WTC11 (cell line): ENCODE results near the gene PZP. TPM values are rescaled to one million over a fixed set of nuclear protein-coding genes. Genes with fewer than 3 reads are reported as not detected.

Experiments used
- ATAC-seq: fragments of 200-7000 bp; cut with Tn5 transposase; 2 replicates; pipeline ENCODE4 v1.10.0; 2021; ENCODE audit warnings: mild to moderate bottlenecking, moderate library complexity
- CTCF ChIA-PET: fragments of 300-600 bp; sonication (Branson Sonifier 250); formaldehyde crosslinking; loops from one replicate; lab custom pipeline; 2021; ENCODE audit warnings: antibody characterized with exemption; lab: Charles Lee
- POLR2A ChIA-PET: fragments of 350-600 bp; sonication (Branson Sonifier 250); formaldehyde crosslinking; loops from one replicate; lab custom pipeline; 2021; ENCODE audit warnings: antibody characterized with exemption; lab: Charles Lee
- DNase-seq: peaks from one replicate; pipeline ENCODE4 v3.0.0; 2021; ENCODE audit warnings: low spot score
- H3K27ac Mint-ChIP-seq: 2 replicates; pipeline ENCODE4 v1.8.0; 2021; ENCODE audit warnings: mixed read lengths
- H3K27me3 Mint-ChIP-seq: 2 replicates; pipeline ENCODE4 v1.8.0; 2021; ENCODE audit warnings: low read depth, mild to moderate bottlenecking, moderate library complexity, mixed read lengths
- H3K36me3 Mint-ChIP-seq: 2 replicates; pipeline ENCODE4 v1.8.0; 2021; ENCODE audit warnings: mixed read lengths
- H3K4me1 Mint-ChIP-seq: 2 replicates; pipeline ENCODE4 v1.8.0; 2022; ENCODE audit warnings: mixed read lengths
- H3K4me3 Mint-ChIP-seq: 2 replicates; pipeline ENCODE4 v1.8.0; 2021; ENCODE audit warnings: mild to moderate bottlenecking, moderate library complexity, mixed read lengths
- H3K9me3 Mint-ChIP-seq: 2 replicates; pipeline ENCODE4 v1.8.0; 2021; ENCODE audit warnings: mixed read lengths
- ATF1 ChIP-seq: sonication (generic); formaldehyde crosslinking; IDR thresholded peaks from 2 replicates; pipeline ENCODE4 v1.8.1; 2023; ENCODE audit warnings: mild to moderate bottlenecking, moderate library complexity, missing genetic modification reagents
- ATF2 ChIP-seq: sonication (generic); formaldehyde crosslinking; IDR thresholded peaks from 2 replicates; pipeline ENCODE4 v1.8.1; 2022; ENCODE audit warnings: low read depth, missing genetic modification reagents, borderline replicate concordance
- CREB1 ChIP-seq: sonication (generic); formaldehyde crosslinking; IDR thresholded peaks from 2 replicates; pipeline ENCODE4 v1.8.0; 2023; ENCODE audit warnings: mild to moderate bottlenecking, missing genetic modification reagents
- E2F4 ChIP-seq: sonication (generic); formaldehyde crosslinking; IDR thresholded peaks from 2 replicates; pipeline ENCODE4 v1.8.1; 2022; ENCODE audit warnings: low read depth, mild to moderate bottlenecking, moderate library complexity, missing genetic modification reagents, borderline replicate concordance
- E2F5 ChIP-seq: sonication (generic); formaldehyde crosslinking; IDR thresholded peaks from 2 replicates; pipeline ENCODE4 v1.8.1; 2022; ENCODE audit warnings: mild to moderate bottlenecking, moderate library complexity, missing genetic modification reagents
- ESRRA ChIP-seq: sonication (generic); formaldehyde crosslinking; IDR thresholded peaks from 2 replicates; pipeline ENCODE4 v1.8.1; 2022; ENCODE audit warnings: mild to moderate bottlenecking, missing genetic modification reagents, borderline replicate concordance
- GTF2I ChIP-seq: fragments of 250-450 bp; sonication (Bioruptor Pico); conservative IDR thresholded peaks from 2 replicates; pipeline ENCODE4 v1.4.0; 2021; ENCODE audit warnings: mild to moderate bottlenecking
- HMGA2 ChIP-seq: fragments of 250-450 bp; sonication (Bioruptor Pico); IDR thresholded peaks from 2 replicates; pipeline ENCODE4 v1.4.0; 2021; ENCODE audit warnings: mild to moderate bottlenecking, moderate library complexity
- MAX ChIP-seq: sonication (generic); formaldehyde crosslinking; IDR thresholded peaks from 2 replicates; pipeline ENCODE4 v1.8.0; 2022; ENCODE audit warnings: mild to moderate bottlenecking, missing genetic modification reagents
- NFE2L1 ChIP-seq: sonication (generic); formaldehyde crosslinking; IDR thresholded peaks from 2 replicates; pipeline ENCODE4 v1.8.1; 2023; ENCODE audit warnings: missing genetic modification reagents
- NR3C1 ChIP-seq: sonication (generic); formaldehyde crosslinking; conservative IDR thresholded peaks from 2 replicates; pipeline ENCODE4 v1.8.1; 2023; ENCODE audit warnings: low read depth, mild to moderate bottlenecking, missing genetic modification reagents
- STAT6 ChIP-seq: sonication (generic); formaldehyde crosslinking; conservative IDR thresholded peaks from 2 replicates; pipeline ENCODE4 v1.8.1; 2023; ENCODE audit warnings: mild to moderate bottlenecking, low read depth, missing genetic modification reagents, moderate library complexity
- TCF7 ChIP-seq: sonication (generic); formaldehyde crosslinking; IDR thresholded peaks from 2 replicates; pipeline ENCODE4 v1.8.0; 2022; ENCODE audit warnings: mild to moderate bottlenecking, low read depth, missing genetic modification reagents, moderate library complexity
- TP53 ChIP-seq: sonication (generic); formaldehyde crosslinking; IDR thresholded peaks from 2 replicates; pipeline ENCODE4 v1.8.1; 2023; ENCODE audit warnings: mild to moderate bottlenecking, missing genetic modification reagents
- USF1 ChIP-seq: sonication (generic); formaldehyde crosslinking; IDR thresholded peaks from 2 replicates; pipeline ENCODE4 v1.8.0; 2022; ENCODE audit warnings: mild to moderate bottlenecking, missing genetic modification reagents
- ZNF263 ChIP-seq: sonication (generic); formaldehyde crosslinking; IDR thresholded peaks from 2 replicates; pipeline ENCODE4 v1.8.1; 2022; ENCODE audit warnings: low read depth, mild to moderate bottlenecking, moderate library complexity, missing genetic modification reagents
- ZNF281 ChIP-seq: sonication (generic); formaldehyde crosslinking; IDR thresholded peaks from 2 replicates; pipeline ENCODE4 v1.8.0; 2023; ENCODE audit warnings: mild to moderate bottlenecking, missing genetic modification reagents
- ZNF671 ChIP-seq: fragments of 250-450 bp; sonication (Bioruptor Pico); IDR thresholded peaks from 2 replicates; pipeline ENCODE4 v1.8.0; 2021; ENCODE audit warnings: mild to moderate bottlenecking
- total RNA-seq: library from RNA; stranded (reverse); gene quantifications from 3 replicates; pipeline ENCODE4 v1.2.3, GENCODE V29; 2021

The PZP gene
- total RNA-seq, 1 experiment from 2014 or later, result 0.15 TPM

GRCh38 chr12:9204380-9204779, 3.8 kb downstream of the PZP start:
- Mint-ChIP-seq H3K27ac (no peak overlapping the region), H3K4me3 (no peak overlapping the region), H3K27me3 (no peaks in the 10 kb centered on the region), H3K9me3 (no peaks in the 10 kb centered on the region), H3K36me3 (no peaks in the 10 kb centered on the region), H3K4me1 (no peaks in the 10 kb centered on the region)
- ATAC-seq (no peak), DNase-seq (no peak)
- CTCF ChIA-PET, result no interaction called here
- no peak for TF ChIP-seq NFE2L1 (CRISPR knock-in tag)
- POLR2A ChIA-PET, result no interaction called here

- ChIA-PET POLR2A (no interaction called here), CTCF (no interaction called here)
- H3K4me3 Mint-ChIP-seq, result no peak overlapping the region
- ATAC-seq (no peak), DNase-seq (no peak)
- no peaks in the 10 kb centered on the region for H3K36me3 Mint-ChIP-seq
- H3K27ac Mint-ChIP-seq, result no peak overlapping the region
- TF ChIP-seq TP53 (CRISPR knock-in tag) (no peak), ZNF263 (CRISPR knock-in tag) (no peak), TCF7 (CRISPR knock-in tag) (no peak), HMGA2 (CRISPR knock-in tag) (peak; percentile 49; the same call in 1 of the 2 replicates), USF1 (no peak), ZNF281 (CRISPR knock-in tag) (no peak), GTF2I (CRISPR knock-in tag) (no peak), ESRRA (no peak)
- peaks cover 5% of the 10 kb centered on the region; the same call in 1 of the 2 replicates for H3K9me3 Mint-ChIP-seq
- H3K4me1 Mint-ChIP-seq, result no peaks in the 10 kb centered on the region
- no peaks in the 10 kb centered on the region for H3K27me3 Mint-ChIP-seq
Observed at GRCh38 chr12:9198012-9198411, 10.2 kb downstream of the PZP start.

- ChIA-PET POLR2A (no interaction called here), CTCF (no interaction called here)
- no peak for DNase-seq
- H3K4me3 Mint-ChIP-seq, result no peak overlapping the region
- TF ChIP-seq NR3C1 (CRISPR knock-in tag) (no peak), MAX (CRISPR knock-in tag) (no peak), CREB1 (CRISPR knock-in tag) (no peak)
- peaks cover 7% of the 10 kb centered on the region for H3K36me3 Mint-ChIP-seq
- H3K4me1 Mint-ChIP-seq, result no peaks in the 10 kb centered on the region
- H3K9me3 Mint-ChIP-seq, result peaks cover 13% of the 10 kb centered on the region
- no peaks in the 10 kb centered on the region; the same call in none of the 2 replicates for H3K27me3 Mint-ChIP-seq
- no peak overlapping the region for H3K27ac Mint-ChIP-seq
- ATAC-seq, result no peak
Observed at GRCh38 chr12:9184276-9184675, 23.9 kb downstream of the PZP start.

GRCh38 chr12:9180810-9181209, 27.4 kb downstream of the PZP start:
- TF ChIP-seq E2F4, result no peak
- ChIA-PET POLR2A (no interaction called here), CTCF (no interaction called here)
- Mint-ChIP-seq H3K27me3 (no peaks in the 10 kb centered on the region; the same call in 1 of the 2 replicates), H3K9me3 (peaks cover 9% of the 10 kb centered on the region), H3K4me3 (no peak overlapping the region), H3K4me1 (no peaks in the 10 kb centered on the region), H3K27ac (no peak overlapping the region), H3K36me3 (no peaks in the 10 kb centered on the region)
- DNase-seq (no peak), ATAC-seq (no peak)

GRCh38 chr12:9179781-9180180, 28.4 kb downstream of the PZP start:
- no peaks in the 10 kb centered on the region for H3K4me1 Mint-ChIP-seq
- no peak overlapping the region for H3K27ac Mint-ChIP-seq
- H3K27me3 Mint-ChIP-seq, result no peaks in the 10 kb centered on the region; the same call in 1 of the 2 replicates
- ChIA-PET CTCF (no interaction called here), POLR2A (no interaction called here)
- DNase-seq, result no peak
- ATAC-seq, result no peak
- no peak overlapping the region for H3K4me3 Mint-ChIP-seq
- H3K36me3 Mint-ChIP-seq, result no peaks in the 10 kb centered on the region
- peaks cover 17% of the 10 kb centered on the region for H3K9me3 Mint-ChIP-seq
- TF ChIP-seq ZNF671 (no peak), ATF1 (CRISPR knock-in tag) (no peak), STAT6 (CRISPR knock-in tag) (no peak), E2F5 (CRISPR knock-in tag) (no peak), ATF2 (no peak)
